Measurements from ENCODE around the gene TUBB4B.

Gene TUBB4B

DNA sequence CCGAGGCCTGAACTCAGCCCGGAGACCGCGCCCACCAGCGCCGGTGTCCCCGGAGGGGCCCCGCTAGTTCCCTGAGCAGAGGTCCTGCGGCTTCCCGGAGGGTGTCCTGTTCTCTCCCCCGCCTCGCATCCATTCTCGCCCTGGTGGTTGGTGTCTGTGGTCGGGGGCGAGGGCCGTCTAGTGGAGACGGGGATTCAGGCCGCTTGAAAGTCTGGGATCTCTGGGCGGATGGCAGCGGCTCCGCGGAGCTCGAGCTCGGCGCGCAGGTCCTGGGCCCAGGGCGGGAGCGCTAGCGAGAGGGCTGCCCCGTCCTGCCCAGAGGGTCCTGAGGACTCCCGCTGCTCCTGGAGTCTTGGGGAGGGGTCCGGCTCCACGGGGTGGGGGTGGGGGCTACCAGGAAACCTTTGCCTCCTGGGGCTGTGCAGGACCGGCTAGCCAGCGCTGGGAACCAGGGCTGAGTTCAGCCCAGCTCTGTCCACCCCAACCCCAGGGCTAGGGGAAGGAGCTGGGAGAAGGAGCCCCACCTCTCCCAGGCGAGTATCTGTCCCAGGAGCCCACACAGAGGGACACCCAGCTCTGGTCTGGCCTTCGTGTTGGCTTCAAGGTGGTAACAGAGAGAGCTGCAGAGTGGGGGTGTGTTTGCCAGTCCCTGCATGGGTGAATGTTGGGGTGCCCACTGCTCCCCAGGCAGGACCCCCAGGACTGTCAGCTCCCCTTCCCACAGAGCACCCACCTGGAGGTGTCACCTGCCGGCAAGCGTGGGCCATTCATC lies 40.4 kb downstream of the TUBB4B start:
- no peak overlapping the region for H3K4me3 ChIP-seq (ENCODE audit: low read length)
- DNase-seq (ENCODE audit: low read depth) = no peak
- TF ChIP-seq, protein P1, sequence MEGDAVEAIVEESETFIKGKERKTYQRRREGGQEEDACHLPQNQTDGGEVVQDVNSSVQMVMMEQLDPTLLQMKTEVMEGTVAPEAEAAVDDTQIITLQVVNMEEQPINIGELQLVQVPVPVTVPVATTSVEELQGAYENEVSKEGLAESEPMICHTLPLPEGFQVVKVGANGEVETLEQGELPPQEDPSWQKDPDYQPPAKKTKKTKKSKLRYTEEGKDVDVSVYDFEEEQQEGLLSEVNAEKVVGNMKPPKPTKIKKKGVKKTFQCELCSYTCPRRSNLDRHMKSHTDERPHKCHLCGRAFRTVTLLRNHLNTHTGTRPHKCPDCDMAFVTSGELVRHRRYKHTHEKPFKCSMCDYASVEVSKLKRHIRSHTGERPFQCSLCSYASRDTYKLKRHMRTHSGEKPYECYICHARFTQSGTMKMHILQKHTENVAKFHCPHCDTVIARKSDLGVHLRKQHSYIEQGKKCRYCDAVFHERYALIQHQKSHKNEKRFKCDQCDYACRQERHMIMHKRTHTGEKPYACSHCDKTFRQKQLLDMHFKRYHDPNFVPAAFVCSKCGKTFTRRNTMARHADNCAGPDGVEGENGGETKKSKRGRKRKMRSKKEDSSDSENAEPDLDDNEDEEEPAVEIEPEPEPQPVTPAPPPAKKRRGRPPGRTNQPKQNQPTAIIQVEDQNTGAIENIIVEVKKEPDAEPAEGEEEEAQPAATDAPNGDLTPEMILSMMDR (IDR thresholded peaks at IDR 0.05; ENCODE audit: insufficient read depth, low read depth, low read length, missing control alignments) = no peak

GRCh38 chr9:137286975-137287383 lies 45.9 kb downstream of the TUBB4B start:
- H3K4me3 ChIP-seq (ENCODE audit: low read length) = no peak overlapping the region
- TF ChIP-seq, protein P1 (IDR thresholded peaks at IDR 0.05; ENCODE audit: insufficient read depth, low read depth, low read length, missing control alignments) = peak; percentile 77
- DNase-seq (ENCODE audit: low read depth) = peak; percentile 81

DNA sequence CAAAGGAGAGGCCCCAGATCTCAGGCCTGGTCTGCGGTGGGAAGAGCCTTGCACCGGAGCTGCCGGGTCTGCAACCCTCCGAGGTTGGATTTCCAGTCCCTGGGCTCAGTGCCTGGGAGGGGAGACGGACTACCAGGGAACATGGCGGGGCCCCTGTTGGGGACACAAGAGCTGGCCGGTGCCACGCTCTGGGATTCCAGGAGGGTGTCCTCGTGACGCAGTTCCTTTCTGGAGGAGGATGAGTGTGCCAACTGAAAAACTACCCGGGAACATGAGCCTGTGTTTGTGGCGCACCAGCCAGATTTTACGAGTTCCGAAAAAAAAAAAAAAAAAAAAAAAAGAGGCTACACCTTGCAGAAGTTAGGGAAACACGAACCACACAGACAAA lies 52.0 kb downstream of the TUBB4B start:
- no peak overlapping the region for H3K4me3 ChIP-seq (ENCODE audit: low read length)
- TF ChIP-seq, protein P1 (IDR thresholded peaks at IDR 0.05; ENCODE audit: insufficient read depth, low read depth, low read length, missing control alignments) = no peak

More for the DNA sequence above, 52.0 kb downstream of the TUBB4B start:
- no peak for DNase-seq (ENCODE audit: low read depth)

Data from epithelial cell of esophagus (primary cell).